LoVo (cell line): ENCODE data around the gene PRSS56.

Experiments used
- DNase-seq: peaks from one replicate; pipeline ENCODE4 v3.0.0-alpha.2; 2016; ENCODE audit warnings: low spot score

The PRSS56 gene

GRCh38 chr2:232573042-232573441 lies 52.9 kb downstream of the PRSS56 start:
- DNase-seq, result no peak

- DNase-seq, result no peak
Measured at GRCh38 chr2:232573771-232574435, 53.7 kb downstream of the PRSS56 start.

- no peak for DNase-seq
Measured at GRCh38 chr2:232574674-232575403, 54.7 kb downstream of the PRSS56 start.
